Hematopoietic multipotent progenitor cell treated with erythropoietin and hydrocortisone succinate and interleukin-3 and kit ligand, for 8 days (in vitro differentiated cells): ENCODE measurements around the gene CENPVL1.
"Not testable (repeated sequence)": the region's sequence is repeated elsewhere in the genome, so short reads cannot be mapped to it uniquely, and the experiment has no call there.

Source experiments
- DNase-seq: peaks from one replicate; pipeline ENCODE4 v3.0.0-alpha.2; 2015

The CENPVL1 gene

DNA sequence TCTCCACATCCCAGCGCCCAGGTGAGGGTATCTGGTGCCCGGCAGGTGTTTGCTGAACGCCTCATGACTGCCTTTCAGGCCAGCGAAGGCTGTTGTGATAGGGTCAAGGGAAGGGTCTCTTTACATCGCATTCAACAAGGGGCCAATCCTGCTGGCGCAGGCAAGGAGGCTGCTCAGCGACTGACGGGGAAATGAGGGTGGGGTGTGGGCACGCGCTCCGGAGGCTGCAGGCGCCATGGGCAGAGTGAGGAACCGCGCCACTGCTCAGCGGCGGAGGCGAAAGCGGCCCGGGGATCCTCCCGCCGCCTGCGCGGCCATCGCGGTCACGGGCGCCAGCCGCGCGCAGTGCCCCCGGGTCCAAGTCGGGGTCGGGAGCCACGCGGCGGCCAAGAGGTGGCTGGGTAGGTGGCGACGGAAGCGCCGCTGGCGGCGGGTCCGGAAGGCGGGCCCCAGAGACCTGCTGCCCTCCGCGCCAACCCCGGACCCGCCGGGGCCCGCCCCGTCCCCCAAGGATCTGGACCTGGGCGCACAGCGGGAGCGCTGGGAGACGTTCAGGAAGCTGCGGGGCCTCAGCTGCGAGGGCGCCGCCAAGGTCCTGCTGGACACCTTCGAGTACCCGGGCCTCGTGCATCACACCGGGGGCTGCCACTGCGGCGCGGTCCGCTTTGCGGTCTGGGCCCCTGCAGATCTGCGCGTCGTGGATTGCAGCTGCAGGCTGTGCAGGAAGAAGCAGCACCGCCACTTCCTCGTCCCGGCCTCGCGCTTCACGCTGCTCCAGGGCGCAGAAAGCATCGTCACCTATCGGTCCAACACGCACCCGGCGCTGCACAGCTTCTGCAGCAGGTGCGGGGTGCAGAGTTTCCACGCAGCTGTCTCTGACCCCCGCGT lies at the start of gene CENPVL1:
CENPVL1 (plus strand) TSS at position 236 of the 888 bp plus-strand sequence; CDS start at position 236, 0 bp downstream.
- not testable (repeated sequence) for DNase-seq

DNA sequence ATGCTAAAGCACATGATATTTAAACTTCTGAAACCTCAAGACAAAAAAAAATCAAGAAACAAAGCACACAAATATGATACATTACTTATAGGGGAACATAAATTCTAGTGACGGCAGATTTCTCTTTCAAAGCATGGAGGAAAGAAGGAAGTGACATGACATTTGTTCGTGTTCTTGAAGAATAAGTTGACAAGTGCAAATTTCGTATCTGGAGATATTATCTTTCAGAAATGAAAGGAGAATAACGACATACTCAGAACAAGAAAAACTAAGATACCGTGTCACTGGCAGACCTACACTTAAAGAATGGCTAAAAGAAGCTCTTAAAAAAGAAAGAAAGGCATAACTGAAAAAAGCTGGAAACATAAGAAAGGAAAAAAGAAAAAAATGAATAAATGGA lies 44.3 kb upstream of the CENPVL1 start:
- no peak for DNase-seq

DNA sequence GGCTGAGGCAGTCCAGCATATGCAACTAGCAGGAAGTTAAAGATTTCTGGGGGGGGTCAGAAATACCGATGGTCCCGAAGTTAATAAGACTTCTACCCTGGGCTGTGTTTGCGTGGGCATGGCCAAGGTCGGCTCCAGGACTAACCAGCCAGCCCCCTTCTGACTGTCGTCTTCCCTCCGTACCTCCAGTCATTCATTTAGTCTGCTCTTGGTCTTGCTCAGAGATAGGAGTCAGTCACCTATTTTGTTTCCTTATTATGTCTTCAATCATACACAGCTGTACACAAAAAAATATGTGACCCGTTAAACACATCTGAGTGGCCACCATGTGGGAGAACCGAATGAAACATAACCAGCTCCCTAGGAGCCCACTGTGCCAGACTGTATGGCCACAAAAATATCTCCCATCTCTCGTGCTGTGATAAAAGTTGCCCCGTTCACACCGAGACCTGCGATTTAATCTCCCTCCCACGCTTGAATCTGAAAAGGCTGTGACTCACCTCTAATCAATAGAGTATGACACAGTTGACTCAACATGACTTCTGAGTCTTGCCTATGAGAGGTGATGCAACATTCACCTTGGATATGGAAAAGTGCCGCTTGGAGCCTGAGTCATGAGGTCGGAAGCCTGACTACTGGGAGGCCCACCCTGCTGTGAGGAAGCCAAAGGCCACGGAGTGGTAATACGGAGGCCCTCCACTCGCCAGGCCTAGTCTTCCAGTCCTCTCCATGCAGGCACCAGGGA lies 30.5 kb upstream of the CENPVL1 start:
- not testable (repeated sequence) for DNase-seq

- not testable (repeated sequence) for DNase-seq
These were observed 28.2 kb upstream of the CENPVL1 start for GRCh38 chrX:51681808-51682719.

- not testable (repeated sequence) for DNase-seq
These were observed 27.6 kb upstream of the CENPVL1 start, which contains the start of gene CENPVL2 for GRCh38 chrX:51682720-51683062. Gene CENPVL2 (minus strand): TSS chrX:51682831. CDS start chrX:51682831, 0 bp downstream.

GRCh38 chrX:51694254-51694653 lies 16.1 kb upstream of the CENPVL1 start:
- DNase-seq: no peak

GRCh38 chrX:51697397-51697796 lies 12.9 kb upstream of the CENPVL1 start:
- DNase-seq: no peak

- DNase-seq: not testable (repeated sequence)
These were observed 2.8 kb downstream of the CENPVL1 start for GRCh38 chrX:51712943-51713647.

GRCh38 chrX:51728202-51728601 lies 17.9 kb downstream of the CENPVL1 start:
- DNase-seq: no peak

DNA sequence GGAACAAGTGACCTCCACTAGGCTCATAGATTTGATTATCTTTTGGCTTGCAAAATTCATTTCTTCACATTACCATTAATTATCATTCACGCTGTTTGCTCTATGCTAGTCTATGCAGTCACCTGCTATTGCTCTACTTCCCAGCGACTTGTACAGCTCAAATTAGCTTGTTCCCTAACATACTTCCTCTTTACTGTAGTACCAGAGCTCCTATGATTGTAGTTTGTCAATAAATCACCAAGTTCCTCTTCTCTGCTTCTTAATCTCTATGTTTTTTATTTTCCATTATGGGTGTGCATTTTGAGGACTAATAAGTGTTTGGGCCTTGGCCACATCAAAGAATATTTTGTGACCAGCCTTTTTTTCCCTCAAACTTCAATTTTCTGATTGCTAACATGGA lies 26.8 kb downstream of the CENPVL1 start:
- DNase-seq: no peak

GRCh38 chrX:51742586-51742985 lies 32.3 kb downstream of the CENPVL1 start:
- DNase-seq: no peak

DNA sequence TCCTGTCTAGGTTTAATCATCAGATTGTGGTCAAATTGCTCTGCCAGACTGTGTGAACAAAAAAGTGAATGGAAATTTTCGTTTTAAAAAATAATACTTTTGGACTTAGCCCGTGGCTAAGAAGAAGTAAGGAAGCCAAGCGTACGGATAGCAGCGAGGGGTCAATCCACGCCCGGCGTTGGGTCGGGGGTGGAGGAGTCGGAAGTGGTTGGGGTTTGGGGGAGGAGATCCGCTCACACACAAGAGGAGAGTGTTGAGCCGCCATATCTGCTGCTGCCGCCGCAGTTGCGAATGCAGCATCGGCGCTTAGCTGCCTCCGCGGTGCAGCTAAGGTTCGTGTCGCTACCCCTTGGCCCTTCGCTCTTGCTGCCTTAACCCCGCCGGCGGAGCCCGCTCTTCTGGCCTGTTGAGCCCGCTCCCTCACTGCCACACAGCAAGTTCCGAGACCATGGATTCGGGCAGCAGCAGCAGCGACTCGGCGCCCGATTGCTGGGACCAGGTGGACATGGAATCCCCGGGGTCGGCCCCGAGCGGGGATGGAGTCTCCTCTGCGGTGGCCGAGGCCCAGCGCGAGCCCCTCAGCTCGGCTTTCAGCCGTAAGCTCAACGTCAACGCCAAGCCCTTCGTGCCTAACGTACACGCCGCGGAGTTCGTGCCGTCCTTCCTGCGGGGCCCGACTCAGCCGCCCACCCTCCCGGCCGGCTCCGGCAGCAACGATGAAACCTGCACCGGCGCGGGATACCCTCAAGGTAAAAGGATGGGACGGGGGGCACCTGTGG lies 33.1 kb downstream of the CENPVL1 start, which contains the start of gene GSPT2:
GSPT2 (plus strand) TSS at position 264 of the 779 bp plus-strand sequence; CDS start at position 449, 185 bp downstream.
- DNase-seq: peak; percentile 75

DNA sequence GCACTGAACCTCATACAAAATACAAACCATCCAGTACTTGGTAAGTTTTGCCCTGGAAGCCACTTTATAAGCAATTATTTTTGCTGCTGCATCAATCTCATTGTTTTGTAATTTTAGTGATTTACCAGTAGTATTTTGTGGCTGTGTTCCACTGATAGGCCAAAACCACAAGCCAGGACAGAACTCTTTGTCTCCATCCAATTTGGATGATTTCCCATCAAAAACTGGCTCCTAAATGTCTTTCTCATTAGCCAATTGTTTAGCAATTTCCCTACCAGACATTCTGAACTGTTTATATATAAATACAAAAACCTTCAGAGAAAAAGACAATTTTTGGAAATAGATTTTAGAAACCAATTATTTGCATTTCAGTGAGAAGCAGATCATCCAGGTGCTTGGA lies 37.4 kb downstream of the CENPVL1 start:
- DNase-seq: no peak

DNA sequence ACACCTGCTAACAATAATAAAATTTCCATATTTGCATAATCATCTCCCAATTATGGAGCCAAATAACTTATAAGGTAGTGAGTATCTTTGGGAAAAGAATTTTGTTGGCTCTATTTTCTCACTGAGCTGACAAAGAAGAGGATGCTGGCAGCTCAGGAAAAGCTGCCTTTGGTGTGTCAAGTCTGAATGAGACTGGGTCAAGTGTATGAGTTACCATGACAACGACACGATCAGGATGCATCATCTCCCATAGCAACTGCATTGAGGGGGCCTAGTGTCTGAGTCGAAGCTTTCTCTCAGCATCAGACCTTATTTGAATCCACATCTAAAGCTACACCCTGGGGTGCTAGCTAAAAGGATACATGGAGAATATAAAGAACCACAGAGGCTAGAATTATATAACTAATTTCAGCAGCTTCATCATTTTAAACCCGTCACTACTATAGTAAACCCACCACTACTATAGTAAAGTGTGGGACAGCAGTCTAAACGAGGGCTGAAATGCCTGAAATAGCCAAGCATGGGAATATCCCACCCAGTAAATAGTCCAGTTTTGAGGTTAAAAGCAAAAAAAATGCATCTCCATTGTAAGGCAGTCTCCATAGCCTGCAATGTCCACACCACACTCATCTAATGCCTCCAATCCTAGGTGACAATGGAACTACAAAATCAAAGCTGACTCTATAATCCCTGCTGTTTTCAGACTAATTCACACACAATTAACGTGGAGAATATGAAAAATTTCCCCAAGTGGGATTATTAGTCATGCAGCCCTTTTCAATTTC lies 48.9 kb downstream of the CENPVL1 start:
- DNase-seq: no peak

DNA sequence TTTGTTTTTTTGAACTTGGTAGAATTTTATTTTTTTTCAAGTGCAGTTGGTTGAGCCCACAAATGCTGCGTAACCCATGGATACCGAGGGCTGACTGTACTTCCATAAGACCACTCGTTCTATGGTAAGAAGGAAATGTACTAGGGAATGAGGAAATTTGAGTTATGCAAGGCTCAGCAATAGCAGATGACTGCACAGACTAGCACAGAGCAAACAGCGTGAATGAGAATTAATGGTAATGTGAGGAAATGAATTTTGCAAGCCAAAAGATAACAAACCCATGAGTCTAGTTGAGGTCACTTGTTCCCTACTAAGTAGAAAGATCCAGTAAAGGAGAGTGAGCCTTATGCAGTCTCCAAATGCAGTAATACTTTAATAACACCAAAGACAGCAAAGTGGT lies 50.3 kb downstream of the CENPVL1 start:
- no peak for DNase-seq
